ENCODE data around the gene AGRN.
A peak's percentile ranks its signal among the peaks of the same experiment; 100 is the strongest.
"Not testable (repeated sequence)": the region's sequence is repeated elsewhere in the genome, so short reads cannot be mapped to it uniquely, and the experiment has no call there.

Gene AGRN

DNA sequence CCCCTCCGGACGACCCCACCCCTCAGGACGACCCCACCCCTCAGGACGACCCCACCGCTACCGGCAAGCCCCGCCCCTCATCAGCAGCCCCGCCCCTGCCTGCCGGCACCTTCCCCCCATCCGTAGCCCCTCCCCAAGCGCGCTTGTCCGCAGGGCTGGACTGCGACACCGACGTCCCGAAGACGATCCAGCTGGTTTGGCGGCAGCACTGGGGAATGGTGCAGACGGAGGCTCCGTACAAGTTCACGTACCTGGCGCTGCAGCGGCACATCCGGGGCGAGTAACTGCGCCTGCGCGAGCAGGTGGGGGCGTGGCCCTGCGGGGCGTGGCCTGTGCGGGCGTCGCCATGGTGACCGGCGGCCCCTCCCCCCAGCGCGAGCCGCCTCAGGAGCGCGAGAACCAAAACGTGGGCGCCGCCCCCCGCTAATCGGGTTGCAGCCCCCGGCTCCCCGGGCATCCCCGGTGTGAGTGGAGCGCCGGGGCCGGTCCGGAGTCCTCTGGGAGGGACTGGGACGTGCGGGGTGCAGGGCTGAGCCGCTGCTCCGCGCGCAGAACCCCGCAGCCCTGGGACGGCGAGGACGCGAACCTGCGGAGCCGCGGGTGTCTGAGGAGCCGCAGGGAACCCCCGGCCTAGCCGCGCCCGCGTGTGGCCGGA is 49.3 kb downstream of the AGRN start:
- DNase-seq = peak; percentile 95

DNA sequence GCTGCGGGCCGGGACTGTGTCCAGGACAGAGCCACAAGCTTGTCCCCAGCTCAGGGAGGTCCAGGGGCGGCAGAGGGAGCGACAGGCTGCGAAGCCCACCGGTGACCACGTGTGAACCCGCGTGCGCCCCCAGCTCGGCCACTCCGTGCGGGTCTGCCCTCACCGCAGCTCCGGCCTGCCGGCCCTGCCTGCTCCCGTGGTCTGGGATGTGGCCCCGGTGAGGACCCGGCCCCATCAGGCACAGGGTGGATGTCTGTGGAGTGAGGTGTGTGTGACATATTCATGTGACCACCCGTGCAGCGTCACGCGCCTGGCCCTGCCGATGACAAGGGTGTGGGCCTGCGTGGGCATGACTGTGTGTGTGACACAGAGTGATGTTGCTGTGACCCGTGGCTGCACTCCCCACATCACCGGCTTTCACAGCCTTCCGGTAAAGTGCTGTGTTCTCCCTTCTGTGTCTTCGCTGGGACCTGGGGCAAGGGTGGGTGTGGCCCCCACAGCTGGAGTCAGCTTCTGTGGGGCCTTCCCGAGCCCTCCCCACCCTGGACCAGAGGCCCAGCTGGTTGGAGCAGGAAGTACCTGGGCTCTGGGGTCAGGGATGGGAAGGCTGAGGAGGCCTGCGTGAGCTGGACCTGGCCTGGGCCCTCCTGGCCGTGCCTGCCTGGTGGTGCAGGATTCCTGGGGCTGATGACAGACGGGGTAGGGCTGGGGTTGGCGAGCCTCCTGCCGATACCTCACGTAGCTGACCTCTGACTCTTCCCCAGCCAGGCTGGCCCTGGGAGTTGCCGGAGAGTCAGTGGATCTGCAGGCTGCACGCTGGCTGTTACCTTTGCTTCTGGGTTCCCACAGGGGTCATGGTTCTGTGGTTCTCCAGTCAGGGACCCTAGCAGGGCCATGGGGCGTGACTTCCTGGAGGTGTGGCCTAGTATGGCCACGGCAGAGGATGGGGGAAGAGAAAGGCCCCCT is 50.1 kb downstream of the AGRN start:
- no peak for DNase-seq

DNA sequence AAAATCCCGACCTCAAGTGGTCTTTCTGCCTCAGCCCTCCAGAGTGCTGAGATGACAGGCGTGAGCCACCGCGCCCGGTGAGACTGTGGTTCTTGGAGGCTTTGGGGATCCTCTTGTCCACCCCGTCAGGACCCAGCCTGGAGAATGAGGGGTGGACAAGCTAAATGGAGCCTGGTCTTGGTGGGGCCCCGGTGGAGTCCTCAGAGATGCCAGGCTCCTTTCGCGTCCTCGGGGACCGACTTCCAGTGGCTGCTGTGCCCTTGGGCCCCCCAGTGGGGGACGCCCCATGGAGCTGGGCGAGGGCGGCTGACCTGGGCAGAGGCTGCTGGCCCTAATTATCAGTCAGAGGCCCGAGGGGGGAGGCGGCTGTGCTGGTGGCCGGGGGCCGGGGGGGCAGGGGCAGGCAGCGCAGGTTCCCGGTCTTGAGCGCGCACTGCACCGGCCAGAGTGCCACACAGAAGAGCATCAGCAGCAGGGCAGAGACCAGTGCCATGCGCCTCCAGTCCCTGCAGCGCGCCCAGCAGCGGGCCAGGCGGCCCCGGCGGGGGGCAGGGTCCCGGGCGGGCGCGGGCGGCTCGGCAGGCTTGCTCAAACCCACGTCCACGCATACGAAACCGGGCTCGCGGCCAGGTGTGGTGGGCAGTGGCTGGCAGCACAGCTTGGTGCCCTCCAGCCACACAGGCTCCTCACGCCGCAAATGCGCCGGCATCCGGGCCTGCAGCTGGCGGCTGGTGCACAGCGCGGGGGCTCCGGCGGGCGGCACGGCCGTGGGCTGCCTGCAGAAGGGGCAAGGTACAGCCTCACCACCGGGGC is 51.8 kb downstream of the AGRN start:
- DNase-seq = no peak

DNA sequence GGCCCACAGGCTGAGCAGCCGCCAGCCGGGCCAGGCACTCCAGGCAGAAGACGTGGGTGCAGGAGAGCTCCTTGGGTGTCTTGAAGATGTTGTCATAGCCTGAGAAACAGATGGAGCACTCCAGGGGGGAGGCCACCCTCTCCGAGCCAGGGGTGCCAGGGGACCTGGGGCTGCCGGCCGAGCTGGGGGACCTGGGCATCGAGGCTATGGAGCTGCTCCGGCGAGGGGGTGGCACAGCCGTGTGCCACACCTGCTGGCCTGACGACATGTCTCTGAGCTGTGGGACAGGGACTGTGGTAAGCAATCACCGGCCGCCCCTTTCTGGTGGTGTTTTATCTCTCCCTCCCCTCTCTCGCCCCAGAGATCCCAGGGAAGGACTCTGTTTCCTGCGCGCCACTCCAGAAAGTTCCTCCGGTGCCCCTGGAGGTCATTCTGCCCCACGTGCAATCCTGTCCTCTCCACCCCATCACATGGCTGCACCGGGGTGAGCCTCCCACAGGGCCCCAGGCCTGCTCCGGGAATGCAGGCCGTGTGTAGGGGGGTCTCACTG is 52.5 kb downstream of the AGRN start:
- DNase-seq = no peak

DNA sequence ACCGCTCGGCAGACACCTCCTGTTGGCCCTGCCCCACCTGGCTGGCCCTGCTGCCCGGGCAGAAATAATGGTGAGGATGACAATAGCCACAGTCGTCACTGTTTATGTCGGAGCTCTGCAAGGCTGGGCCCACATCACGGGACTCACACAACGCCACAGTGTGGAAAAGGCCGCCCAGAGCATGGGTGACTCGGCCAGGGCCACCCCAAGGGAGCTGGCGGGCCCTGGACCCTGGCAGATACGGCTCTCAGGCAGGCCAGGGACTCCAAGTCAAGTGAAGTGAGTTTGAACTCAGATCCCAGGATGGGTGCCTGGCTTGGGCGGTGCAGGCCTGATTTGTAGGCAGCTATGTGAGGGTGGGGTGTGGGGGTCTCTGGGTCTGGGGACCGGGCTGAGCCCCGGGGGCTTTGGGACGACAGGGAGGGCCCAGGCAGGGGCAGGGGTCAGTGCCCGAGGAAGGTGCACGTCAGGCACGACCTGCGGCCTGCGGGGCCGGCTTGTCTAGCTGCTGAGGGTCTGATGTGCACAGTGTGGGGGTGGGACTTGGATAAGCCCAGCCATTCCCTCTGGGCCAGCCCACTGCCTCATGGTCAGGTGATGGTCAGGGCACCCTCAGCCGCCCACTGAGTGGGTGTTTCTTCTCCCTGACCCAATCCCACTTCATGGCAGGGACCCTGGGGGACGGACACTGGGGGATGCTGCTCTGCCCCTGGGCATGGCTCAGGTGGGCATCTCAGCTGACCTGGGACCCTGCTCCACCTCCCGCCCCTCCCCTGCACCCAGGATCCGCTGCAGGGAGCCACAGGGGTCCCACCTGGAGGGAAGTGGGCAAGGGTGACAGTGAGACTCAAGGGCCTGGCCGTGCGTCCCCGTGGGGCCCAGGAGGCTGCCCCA is 53.2 kb downstream of the AGRN start:
- DNase-seq = no peak

DNA sequence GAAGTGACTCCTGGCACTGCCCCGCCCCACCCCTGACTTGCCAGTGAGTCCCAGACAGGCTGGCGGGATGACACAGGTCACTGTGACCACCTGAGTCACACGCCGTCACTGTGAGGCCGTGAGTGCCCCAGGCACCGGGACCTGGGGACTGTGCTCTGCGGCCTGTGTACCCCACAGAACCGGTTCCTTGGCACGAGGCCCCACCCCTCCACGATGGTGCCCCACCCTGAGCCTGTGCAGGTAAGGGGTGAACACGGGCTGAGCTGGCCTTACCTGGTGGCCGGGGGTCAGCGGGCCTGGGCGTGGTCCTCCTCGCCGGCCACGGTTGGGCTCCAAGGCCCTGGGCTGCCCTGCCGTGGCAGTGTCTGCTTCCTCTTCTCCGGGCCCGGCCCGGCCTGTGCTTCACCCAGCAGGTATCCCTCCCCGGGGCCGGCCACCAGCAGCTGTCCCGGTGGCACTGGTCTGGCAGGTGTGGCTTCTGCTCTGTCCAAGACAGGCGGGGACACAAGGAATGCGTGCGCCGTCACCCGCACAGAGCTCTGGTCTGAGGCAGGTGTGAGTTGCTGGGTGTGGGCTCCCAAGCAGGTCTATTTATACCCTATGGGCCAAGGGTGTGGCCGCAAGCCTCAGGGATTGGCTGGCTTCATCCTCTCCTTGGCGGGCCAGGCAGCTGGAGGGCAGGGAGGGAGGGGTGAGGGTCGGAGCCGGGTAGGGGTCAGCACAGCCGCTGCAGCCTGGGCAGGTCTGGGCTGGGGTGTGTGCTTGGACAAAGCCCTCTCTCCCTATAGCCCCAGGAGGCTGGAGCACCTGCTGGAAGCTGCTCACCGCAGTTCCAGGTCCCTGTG is 54.0 kb downstream of the AGRN start, which contains the start of gene RNF223:
TSS of gene RNF223 (minus strand) at position 564 of the 845 bp plus-strand sequence. CDS start 1,740 bp downstream, outside the sequence.
- no peak for DNase-seq

DNA sequence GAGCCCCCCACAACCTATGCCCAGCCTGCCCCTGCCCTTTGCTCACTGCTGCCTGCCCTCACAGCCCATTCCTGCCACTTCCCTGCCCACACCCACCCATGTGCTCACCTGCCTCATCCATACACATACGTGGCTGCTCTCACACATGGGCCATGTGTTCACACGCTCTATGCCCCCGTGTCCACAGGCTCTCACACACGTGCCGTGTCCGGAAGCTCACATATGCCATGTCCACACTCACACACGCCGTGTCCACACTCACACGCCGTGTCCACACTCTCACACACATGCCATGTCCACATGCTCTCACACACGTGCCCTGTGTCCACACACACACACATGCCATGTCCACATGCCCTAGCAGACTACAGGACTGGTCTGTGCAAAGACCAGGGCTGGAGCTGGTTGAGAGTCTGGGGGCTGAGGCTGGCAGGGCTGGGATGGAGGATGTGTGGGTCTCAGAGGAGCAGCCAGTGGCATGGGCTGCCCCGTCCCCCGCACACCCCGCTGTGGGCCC is 54.8 kb downstream of the AGRN start:
- DNase-seq = no peak

DNA sequence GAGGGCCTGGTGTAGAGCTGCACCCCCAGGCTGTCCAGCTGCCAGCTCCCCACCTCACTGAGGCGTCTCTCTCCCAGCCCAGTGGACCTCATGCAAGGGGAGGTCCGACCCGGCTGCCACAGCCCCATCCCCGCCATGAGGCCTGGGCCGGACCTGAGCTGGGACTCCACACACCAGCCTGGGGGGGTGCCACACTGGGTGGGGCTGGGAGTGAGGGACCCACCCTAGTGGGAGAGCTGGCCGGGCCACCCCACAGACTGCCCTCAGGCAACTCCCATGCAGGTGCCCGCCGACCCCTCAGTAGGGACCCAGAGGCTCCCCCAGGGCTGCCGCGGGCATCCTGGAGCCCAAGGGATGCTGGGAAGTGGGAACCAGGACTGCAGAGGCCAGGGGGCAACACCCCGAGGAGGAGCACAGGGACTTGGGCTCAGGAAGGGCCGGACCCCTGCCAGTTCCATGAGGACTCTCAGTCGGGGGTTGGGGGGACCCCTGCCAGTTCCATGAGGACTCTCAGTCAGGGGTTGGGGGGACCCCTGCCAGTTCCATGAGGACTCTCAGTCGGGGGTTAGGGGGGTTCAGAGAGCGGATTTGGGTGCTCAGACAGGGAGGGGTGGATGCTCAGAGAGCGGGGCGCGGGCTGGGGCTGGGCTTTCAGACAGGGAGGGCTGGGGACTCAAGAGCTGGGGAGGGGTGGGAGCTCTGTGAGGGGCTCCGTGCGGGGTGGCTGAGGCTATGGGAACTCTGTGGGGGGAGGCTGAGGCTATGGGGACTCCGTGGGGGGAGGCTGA is 55.4 kb downstream of the AGRN start:
- DNase-seq = no peak

DNA sequence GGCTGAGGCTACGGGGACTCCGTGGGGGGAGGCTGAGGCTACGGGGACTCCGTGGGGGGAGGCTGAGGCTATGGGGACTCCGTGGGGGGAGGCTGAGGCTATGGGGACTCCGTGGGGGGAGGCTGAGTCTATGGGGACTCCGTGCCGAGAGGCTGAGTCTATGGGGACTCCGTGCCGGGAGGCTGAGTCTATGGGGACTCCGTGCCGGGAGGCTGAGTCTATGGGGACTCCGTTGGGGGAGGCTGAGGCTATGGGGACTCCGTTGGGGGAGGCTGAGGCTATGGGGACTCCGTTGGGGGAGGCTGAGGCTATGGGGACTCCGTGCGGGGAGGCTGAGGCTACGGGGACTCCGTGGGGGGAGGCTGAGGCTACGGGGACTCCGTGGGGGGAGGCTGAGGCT is 57.5 kb downstream of the AGRN start:
- DNase-seq = not testable (repeated sequence)

DNA sequence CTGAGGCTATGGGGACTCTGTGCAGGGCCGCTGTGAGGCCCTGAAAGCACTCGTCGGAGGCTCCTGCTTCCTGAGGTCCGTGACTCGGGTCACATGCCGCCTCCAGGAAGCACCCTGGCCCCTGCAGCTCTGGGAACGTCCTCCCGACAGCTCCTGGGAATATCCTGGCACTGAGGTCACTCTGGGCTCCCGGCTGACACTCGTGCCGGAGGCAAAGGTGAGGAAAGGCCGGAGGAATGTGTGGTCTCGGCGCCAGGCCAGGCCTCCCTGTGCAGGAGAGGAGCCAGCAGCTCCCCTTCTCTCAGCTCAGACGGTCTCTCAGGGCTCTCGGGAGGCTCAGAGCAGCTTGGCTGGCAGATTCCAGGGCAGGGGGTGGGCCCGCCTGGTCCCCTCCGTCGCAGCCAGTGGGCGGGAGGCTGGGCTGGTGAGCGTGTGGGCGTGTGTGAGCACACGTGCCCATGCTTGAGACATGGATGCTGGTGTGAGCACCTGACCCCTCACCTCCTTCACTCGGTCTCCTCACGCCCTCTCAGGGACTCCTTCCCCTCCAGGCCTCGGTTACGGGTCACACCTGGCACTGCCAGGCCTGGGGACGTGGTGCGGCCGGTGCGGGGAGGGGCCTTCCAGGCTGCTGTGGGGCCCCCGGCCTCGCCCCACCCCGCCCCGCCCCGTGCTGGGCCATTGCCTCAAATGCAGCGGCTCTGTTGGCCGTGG is 59.6 kb downstream of the AGRN start:
- peak; percentile 83 for DNase-seq

DNA sequence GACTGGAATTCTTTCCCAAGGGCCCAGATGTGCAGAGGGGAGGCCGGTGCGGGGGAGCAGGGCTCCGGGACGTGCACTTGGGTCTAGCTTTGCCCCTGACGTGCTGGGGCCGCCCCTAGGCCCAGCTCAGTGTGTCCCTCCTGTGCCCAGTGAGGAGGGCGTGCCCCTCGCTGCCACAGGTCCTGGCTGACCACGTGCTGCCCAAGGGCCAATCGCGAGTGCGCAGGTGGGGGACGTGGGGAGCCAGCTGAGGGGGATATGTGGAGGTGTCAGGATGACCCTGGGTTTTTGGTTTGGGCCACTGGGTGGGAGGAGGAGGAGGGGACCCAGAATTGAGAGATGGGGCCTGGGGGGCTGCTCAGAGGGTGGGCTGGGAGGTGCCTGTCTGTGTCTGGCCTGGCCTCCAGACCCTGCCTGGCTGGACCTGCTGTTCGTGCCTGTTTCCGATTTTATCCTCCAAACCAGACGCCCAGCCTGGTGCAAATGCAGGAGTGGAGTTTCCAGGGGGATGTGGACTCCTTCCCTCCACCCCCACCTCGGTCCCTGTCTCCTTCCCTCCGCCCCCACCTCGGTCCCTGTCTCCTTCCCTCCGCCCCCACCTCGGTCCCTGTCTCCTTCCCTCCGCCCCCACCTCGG is 60.3 kb downstream of the AGRN start:
- peak; percentile 89 for DNase-seq

DNA sequence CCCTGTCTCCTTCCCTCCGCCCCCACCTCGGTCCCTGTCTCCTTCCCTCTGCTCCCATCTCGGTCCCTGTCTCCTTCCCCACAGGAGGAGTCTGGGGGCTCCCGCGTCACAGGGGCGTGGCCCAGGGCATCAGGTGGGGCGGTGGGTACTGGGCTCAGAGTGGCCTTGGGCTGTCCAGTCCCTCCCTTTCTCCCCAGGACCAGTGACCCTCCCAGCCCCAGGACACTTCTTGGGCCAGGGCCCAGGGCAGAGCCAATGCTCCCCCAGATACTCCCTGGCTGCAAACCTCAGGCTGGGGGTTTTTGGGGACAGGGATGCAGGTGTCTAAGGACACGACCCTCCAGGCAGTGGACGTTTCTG is 61.0 kb downstream of the AGRN start:
- DNase-seq = no peak

DNA sequence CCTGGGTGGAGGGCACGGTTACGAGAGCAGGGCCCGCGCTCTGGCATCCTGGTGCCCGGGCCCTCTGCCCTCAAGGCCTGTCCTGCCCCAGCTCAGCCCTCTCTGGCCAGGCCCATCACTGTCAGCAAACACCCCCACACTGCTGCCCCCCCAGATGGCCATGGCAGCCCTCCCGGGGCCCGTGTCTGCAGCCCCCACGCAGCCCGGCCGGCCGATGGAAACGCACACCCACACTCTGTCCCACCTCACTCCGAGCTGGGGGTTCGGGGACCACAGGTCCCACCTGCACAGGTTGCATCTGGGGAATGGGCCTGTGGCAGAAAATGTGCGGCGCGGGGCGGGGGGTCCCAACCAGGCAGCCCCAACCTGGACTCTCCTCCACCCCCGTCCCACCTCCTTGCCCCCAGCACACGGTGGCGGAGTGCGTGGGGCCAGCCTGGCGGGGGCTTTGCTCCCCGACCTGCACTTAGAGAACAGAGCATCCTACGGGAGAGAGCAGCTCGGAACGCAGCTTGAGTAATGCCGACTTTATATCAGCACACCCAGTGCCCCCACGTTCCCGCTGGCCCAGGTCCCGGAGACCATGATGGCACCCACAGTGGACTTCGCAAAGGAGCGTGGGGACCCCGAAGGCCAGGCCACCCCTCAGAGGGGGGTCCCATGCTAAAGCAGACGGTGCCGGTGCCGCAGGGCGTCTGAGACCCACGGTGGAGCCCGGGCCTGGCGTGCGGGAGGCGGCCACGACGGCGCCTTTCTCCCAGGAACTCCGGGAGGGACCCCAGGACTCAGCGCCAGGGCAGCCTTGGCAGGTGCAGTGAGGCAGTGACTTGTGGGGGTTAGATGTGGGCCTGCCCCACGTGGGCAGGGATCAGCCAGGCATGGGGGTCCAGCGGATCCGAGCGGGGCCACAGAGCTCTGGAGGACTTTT is 61.7 kb downstream of the AGRN start:
- no peak for DNase-seq

DNA sequence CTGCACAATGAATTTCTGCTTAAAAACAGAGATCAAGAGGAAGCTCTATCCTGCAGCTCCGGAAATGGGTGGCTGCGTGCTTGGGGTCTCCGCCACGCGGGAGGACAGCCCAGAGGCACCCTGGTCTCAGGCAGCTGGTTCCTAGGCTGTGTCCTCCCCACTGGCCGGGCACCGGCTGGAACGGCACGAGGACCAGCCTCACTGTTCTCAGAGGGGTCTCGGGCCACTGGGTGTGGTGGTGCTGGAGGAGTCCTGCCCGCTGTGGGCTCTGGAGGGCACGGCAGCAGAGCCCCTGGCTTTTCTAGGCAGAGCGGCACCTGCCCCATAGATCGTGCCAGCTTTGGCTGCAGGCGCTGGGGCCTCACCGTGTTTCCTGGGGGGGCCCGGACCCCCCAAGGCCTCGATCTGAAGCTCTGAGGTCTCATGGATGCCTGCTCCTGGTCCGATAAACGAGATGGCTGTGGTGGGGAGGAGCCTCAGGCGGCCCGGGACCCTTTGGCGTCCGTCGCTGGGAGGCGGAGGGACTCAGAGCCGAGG is 62.4 kb downstream of the AGRN start:
- peak; percentile 9 for DNase-seq

DNA sequence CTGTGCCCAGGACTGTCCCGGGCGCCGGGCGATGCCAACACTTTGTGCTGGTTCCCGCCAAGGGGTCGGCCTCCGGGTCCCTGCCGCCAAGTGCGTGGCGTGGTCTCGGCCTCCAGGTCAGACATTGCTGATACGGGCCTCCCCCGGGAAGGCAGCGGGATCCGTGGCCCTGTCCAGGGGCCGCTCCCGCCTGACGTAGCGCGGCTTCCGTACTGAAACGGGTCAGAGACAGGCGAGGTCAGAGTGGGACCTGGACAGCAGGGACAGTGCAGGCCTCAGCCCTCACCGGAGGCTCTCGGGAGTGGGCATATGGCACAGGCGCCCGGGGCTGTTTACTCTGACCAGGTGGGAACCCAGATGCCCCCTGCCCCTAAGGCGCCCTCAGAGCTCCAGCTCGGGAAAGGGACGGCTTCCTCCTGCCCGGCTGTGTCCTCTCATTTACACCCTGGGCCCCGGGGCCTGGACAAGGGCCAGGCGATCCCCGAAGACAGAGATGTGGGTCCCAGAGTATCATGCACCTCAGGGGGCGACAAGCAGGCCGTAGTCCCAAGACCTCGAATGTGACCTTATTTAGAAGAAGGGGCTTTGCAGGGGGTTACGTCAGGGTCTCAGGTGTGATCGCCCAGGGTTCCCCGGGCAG is 63.0 kb downstream of the AGRN start:
- no peak for DNase-seq

All from 8988T (cell line).